NCI-H82 (cell line): Measurements from ENCODE around the gene PIK3C2B.
A peak's percentile ranks its signal among the peaks of the same experiment; 100 is the strongest.

Experiments used
- DNase-seq: peaks from one replicate; lab custom pipeline; 2025; lab: John Stamatoyannopoulos, UW

PIK3C2B gene

DNA sequence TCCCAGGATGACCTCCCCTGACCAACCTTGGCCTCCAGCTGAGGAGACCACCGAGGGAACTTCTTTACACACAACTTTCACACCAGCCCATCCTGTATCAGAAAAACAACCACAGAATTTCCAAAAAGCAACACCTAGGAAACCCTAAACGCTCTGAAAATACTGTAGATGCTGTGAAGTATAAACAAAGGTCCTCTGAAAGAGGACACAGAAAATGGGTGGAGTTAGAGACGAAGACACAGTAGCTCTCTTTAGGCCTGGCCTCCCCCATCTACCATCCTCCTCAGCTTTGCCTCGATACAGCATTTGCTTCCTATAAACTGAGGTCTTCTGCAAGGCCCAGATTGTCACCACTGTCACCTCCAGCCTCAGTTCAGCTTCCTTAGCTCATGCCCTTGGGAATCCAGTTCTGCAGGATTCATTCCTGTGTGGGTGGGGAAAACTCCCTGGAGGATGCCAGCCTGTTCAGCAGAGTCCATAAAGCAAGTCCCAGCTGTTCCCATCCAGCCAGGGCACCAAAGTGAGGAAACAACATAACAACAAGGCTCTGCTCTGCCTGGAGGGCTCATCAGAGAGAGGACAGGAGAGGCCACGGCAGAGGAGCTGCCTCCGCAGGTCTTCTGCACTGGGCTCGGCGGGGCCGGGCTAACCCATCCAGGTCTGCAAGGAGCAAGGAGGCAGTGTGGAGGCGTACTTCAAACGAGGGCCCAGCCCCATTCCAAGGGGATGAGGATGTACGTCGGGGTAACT lies 15.0 kb downstream of the PIK3C2B start:
- DNase-seq = no peak

DNA sequence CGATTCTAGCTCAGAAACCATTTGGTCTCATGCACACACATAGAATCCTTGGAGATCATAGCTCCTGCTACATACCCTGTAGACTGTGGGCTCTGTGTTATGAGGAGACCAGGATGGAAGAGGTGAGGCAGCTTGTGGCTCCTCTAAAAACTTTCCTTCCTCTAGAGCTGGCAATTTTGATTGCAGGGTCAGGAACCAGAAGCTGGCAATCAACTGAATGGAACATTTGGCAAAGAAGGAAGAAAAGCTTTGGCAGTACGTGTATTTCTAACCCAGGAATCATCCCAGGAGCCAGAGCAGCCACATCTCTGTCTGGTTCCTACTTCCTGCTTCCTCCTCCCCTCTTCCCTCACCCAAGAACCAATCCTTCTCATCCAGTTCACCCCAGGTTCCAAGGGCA lies 15.7 kb downstream of the PIK3C2B start:
- no peak for DNase-seq

DNA sequence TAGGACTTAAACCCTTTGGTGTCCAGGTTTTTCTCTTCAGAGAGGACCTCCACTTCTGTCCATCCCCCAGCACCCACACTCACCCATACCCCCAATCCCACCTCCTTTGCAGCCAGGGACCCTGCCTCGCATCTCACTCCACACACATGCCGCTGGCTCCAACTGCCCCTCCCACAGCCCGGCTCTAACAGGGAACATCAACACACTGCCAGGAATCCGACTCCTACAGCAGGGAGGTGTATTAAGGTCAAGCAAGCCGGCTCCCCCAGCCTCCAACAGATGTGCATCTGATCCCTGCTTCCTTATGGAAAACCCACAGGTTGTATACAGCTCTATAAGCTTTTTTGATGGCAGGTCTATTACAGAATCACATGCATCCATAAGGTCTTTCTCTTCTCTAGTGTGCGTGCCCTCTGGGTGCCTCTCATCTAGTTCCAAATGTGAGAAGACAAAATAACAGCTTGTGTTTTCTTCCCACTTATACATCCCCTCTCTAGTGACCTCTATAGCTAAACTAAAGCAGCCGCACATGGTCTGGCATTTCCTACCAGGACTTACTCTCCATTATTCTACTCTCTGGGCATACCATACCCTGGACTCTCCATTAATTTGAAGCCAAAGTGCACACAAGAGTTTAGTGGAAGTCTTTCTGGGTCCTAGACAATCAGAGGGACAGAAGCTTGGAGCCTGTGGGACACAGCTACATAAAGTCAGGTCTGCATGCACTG lies 16.3 kb downstream of the PIK3C2B start:
- DNase-seq = peak; percentile 89

DNA sequence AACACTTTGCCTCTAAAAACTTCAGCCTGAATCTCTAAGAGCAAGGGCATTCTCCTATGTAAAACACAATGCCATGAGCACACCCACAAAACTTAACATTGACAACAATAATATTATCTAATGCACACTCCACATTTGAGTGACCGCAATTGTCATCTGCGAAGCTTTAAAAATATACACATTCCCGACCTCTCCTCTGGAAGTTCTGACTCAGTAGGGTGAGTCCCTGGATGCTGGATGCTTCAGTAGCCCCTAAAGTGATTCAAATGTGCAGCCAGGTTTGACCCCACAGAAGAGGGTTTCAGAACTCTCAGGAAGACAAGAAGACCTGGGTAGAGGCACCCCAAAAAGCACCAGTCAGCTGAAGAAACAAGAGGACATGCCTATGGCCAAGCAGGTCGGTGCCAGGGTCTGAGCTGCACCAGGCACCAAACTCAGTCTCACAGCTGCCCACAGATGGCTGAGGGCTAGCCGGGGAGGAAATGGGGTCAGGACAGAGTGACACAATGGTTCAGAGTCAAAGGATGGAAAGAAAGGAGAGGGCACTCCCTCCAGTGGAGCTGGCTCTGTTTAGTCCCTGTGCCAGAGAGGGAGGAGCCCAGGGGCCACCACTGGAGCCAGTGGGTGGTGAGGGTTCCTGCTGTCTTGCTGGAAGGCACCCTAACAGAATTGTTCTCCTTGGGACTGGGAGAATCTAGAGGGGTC lies 17.4 kb downstream of the PIK3C2B start:
- DNase-seq = no peak

DNA sequence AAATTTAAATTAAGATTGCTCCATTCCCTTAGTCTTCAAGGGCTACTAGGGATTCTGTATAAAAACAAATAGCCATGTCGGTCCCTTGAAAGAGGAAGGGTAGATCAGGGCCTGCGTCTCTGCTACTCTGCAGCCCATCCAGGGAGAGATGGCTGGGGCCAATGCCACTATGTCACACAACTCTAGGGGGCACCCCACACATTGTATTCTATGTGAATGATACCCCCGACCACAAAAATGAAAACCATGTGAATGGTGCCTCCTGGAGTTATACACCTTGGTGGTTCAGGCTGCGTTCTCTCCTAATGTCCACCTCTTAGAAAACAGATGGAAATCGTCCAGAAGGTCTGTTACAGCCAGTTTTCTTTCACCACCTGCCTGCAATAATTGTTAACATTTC lies 18.0 kb downstream of the PIK3C2B start:
- no peak for DNase-seq

DNA sequence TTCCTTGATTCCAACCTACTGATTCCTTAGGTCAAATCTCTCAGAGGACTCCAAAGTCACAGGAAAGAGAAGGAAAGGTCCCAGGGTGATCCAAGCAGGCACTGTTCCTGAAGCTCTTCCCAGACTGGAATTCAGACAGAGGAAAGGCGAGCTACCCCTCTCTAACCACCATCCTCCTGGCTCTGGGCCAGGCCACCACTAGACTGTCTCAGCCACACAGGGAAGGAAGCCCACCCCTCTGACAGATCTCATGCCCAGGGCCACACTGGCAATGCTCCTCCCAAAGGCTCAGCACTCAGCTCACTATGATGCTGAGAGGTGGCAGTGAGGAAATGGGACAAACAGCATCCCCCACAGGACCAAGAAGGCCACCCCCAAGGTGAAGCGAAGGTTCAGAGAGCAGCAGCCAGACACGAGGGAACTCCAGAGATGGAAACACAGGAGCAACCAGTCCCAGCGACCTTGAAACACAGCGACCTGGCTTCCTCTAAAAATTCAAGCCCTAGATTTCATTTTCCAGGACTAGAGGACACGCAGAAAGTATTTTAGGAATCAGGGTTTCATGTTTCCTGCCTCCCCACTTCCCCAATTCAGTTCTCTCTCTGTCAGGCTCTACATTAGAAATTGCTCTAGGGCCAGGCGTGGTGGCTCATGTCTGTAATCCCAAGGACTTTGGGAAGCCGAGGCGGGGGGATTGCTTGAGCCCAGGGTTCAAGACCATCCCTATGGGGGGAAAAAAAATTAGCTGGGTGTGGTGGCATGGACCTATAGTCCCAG lies 18.8 kb downstream of the PIK3C2B start:
- DNase-seq = no peak

DNA sequence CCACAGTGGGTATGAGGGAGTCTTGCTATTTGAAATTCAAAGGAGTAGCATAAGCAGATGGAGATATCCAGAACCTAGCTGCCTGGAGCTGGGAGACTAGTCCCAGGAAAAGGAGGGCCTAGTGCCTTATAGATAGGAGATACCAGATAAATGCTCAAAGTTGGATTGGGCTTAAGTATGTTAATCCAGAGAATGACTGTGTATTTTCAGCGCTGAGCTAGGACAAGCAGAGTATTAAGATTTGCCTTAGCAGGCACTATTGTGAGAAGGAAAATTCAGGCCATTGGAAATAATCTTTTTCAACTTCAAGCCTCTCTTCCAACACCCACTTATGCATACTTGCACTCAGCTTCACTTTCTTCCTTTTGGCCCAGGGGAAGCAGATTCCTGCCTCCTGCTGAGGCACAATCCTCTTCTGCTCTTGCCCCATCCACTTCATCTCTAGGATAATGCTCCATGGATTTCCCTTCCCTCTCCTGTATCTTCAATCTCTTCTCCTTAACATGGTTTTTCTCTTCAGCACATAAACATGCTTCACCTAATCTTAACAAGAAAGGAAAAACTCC lies 21.1 kb downstream of the PIK3C2B start:
- no peak for DNase-seq

DNA sequence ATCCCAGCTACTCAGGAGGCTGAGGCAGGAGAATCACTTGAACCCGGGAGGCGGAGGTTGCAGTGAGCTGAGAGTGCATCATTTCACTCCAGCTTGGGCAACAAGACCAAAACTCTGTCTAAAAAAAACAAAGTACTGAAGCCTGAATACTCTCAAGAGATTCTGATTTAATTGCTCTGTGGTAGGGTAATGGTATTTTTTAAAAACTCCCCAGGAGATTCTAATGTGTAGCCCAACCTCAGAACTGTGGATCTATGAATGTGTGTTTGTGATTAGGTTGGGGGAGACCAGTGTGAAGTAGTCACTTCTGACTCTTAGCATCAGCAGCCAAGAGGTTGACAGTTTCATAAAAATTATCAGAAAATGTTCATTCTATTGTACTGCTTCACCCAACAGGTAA lies 21.9 kb downstream of the PIK3C2B start:
- DNase-seq = no peak

DNA sequence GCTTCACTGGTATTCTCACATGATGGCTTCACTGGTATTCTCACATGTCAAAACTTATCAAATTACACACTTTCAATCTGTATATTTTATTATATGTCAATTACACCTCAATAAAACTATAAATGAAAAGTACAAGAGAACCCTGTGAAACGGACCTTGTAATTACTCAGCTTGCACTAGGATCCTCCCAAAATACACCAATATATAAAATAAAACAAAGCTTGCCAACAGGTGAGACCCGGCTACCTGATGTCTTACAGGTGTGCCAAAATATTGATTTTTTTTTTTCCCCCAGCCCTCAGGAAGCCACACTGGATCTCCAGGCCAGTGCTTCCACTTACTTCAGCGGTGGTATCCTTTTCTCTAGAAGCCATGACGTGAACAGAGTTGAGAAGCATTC lies 22.9 kb downstream of the PIK3C2B start:
- no peak for DNase-seq

DNA sequence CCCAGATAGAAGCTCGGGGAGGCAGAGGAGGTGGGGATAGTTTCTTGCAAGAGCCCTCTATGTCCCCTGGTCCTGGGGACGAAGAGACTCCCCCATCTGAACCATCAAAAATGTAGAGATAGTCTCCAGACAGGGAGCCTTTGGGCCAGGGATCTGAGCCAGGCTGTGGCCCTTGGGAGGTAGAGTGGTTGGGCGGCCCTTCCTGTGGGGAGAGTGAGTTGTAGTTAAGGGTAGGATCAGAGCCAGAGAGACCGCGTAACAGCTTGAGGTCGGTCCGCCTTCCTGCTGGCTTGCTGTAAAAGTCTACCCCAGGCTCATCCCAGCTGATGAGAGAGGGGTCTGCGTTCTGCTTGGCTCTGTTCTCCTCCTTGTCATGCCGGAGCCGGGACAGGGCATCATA lies 25.3 kb downstream of the PIK3C2B start:
- DNase-seq = no peak

DNA sequence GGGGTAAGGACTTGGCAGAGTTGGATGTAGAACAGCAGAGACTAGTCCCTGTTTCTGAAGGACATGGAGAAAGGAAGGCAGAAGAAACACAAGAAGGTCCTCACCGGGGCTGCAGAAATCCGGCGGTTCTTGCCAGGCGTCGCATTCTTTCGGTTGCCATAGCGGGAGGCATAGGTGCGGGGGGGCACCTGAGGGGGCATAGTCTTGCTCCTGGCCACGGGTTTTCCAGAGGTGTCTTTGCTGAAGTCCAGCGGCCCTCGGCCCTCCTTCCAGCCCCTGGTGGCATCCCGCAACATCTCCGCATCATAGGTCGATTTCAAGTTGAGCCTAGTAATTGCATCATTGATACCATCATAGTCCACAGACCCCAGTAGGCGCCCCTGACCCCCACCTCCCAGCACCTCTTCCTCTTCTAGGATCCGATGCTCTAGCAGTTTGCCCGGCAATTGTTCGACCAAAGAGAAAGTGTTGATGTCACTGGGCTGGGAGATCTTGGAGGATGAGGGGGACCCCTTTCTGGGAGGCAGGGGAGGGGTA lies 25.8 kb downstream of the PIK3C2B start:
- DNase-seq = no peak

DNA sequence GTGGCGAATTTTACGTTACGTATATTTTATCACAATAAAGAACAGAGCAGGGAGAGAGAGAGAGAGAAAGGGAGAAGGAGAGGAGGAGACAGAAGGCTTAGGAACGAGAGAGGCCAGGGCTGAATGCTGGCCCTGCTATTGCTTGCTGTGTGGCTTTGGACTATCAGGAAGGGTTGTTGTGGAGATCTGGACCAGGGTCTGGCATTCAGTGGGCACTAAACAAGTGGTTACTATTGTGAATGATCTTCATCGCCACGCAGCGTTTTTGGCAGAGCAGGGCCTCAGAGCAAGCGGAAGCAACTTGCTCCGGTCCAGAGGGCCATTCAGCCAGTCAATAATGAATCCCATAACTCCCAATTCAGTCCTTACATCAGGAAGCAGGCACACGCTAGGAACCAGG lies 26.4 kb downstream of the PIK3C2B start:
- DNase-seq = no peak

DNA sequence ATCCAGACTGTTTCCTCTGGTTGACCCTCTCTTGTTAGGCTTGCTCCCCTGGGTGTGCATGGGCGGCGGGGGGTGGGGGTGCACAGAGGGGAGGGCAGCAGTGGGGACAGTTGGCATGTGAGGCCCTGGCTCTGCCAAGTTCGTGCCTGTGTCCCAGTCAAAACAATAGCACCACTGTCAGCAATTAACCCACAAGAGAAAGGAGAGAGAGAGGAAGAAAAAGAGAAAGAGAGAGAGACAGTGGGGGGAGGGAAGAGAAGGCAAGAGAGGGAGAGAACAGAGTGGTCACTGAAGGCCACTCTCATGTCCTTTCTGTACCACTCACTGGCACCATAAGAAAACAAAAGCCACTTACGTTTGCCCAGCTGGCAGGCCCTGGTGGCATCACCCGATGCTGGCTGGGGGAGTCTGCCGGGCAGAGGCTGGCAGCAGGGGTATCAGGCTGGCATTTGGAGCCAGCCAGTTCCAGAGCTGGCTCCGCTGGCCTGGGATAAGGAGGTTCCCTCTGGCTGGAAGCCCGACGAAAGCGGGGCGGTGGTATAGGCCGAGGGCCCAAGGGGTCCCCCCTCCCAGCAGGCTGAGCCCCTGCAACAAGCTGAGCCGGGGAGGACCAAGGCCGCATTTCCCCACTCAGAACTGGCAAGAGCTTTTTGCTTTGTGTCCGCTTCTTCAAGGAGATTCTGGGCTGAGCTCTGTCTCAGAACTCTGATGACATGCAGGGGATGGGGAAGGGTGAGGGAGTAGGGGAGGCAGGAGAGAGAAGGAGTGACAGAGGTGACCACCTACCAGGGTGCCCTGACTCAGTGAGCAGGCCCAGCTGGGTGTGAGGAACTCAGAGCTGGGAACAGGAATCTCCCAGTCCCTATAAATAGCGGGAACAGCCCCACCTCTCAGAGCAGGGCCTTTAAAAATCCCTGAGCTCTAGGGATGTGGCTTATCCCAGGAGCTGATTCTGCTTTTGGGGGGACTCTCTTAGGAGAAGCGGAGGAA lies 27.9 kb downstream of the PIK3C2B start:
- no peak for DNase-seq

DNA sequence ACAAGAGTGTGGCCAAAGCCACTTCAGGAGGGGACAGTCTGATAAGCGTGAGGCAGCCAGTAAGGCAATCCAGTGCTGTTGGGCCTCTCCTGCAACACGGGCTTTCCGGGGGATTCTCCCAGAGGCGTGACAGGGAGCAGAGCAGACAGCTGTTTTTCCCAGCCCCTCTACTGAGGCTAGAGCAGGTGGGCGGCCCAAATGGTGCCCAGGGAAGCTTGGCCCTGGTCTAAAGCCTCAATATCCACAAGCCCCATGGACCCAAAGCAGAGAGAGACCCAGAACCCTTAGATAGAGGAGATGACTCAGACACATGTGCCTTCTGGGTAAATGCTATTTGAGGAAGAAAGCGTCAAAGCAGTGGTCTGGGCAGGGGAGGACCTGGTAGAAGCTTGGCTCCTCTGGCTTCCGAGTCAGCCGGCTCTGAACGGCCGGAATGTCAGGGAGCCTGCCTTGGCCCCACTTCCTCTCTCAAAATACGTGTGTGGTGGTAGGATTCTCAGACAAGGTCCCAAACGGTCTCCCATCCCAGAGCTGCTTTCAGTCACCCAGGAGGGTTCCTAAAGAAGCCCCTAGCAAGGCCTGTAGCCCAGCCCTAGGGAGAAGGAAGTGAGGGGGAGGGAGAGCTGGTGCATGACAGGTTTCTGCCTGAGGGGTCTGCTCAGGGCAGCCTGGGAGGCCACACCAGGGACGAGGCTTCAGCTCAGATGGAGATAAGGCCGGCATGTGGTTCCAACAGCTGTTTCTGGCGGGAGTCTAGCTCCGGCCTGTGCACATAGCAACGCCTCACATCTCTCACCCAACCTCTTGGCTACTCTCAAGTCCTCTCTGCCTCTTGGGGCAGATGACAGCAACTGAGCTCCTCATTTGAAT lies 28.8 kb downstream of the PIK3C2B start:
- DNase-seq = peak; percentile 43

DNA sequence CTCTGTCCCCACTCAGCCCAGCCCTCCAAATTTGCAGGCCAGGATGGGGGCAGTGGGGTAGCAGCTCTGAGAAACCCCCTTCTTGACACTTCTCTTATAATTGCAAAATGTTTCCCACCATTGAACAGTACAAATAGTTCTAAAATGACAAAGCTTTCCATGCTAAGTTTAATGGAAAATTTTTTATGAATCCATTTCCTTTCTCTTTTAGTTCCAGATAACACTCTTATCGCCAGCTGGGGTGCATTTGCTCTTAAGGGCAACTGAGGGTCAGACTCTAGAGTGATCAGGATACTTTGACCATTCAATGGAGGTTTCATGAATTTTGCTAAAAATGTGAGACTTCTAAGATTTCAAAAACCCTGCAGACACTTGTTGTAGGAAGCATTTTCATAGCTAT lies 29.9 kb downstream of the PIK3C2B start:
- no peak for DNase-seq

DNA sequence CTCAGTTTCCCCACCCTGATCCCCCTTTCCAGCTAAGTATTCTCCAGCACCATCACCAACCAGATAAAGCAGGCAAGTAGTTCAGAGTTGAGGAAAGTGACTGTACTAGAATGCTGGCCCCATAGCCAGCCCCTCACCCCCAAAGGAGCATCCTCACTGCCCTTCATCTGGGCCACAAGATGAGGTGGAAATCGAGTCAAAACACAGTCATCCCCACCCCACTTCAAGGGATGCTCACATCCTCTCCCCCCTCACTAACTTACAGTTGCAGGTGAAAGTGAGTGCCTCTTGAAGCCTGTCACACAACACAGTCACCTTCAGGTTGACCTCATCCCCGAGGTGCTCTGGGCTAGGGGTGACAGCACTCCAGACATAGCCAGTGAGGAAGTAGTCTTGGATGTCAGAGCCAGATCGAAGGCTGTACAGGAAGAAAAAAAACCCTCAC lies 30.4 kb downstream of the PIK3C2B start:
- DNase-seq = no peak

DNA sequence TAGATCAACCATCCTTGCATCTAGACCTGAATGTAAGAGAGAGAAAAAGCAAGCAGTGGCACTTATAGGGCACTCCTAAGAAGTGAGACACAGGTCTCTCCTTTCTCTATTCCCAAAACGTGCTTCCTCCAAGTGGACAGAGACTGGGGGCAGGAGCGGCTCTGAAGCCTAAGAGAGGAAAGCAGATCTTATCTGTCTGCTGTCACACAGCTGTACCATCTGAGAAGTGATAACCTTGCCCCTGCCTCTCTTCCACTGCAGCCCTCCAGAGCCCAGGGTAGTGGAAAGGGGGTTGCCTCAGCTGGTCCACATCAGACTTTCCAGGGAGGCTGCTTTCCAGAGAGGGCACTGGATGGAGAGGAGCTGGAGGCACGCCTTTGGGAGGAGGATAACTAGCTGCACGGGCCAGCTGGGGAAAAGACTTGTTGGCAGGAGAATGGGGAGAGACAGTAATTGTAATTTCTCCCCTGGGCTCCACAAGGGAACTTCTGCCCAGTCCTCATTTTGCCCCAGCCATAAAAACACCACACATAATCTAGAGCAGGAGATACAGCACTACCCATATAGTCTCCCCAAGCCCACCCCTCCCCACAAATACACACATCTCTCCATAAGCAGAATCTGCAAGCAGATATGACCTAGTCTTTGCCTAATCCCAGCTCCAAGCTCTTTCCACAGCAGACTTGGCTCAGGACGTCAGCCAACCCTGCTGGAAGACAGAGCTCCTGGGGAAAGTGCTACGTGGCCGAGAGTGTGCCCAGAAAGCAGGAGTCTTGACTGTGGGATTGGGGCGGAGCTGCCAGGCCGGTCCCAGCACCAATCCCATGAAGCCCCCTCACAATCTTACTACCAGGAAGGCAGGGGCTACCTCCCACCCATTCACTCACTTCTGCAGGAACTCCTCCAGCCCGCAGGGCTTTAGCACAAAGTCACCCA lies 31.2 kb downstream of the PIK3C2B start:
- DNase-seq = no peak

DNA sequence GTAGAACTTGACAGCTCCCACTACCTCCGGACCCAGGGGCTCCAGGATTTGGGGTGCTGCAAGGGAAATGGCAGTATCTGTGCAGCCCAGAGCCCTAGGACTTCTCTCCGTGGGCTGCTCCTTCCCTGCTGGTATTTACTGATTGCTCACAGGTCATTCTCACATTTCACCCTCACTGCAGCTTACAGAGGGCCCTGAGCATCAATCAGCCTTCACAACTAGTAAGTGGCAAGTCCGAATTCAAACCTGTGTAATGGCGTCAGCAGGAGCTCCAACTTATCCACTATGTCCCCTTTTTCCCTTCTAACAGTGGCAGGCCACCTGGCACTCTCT lies 32.4 kb downstream of the PIK3C2B start:
- no peak for DNase-seq
